GM18861 (cell line): ENCODE results near the gene POU2F2.

ENCODE experiments used
- ATAC-seq: cut with Tn5 transposase; IDR thresholded peaks from one replicate; pipeline ENCODE4 v1.9.1; 2021; ENCODE audit not compliant: unreplicated experiment

Gene POU2F2

DNA sequence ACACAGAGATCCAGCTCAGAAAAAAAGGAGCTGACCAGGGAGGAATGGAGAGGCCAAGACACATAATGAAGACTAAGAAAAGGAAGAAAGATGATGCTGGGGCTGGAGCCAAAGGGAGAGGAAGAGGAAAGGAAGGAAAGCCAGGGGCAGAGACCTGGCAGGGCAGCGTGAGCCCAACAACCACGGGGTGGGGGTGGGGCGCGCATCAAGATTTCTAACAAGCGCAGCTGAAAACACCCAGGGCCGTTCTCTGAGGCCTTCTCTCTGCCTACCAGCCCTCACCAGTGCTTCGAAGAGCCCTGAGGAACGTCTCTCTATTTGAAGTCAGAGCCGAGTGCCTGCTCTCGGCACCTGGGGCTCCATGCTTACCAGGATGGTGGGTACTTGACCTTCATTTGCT is 23.6 kb upstream of the POU2F2 start:
- ATAC-seq = no peak

- ATAC-seq = no peak
These were observed 22.5 kb upstream of the POU2F2 start for GRCh38 chr19:42154471-42155323.

DNA sequence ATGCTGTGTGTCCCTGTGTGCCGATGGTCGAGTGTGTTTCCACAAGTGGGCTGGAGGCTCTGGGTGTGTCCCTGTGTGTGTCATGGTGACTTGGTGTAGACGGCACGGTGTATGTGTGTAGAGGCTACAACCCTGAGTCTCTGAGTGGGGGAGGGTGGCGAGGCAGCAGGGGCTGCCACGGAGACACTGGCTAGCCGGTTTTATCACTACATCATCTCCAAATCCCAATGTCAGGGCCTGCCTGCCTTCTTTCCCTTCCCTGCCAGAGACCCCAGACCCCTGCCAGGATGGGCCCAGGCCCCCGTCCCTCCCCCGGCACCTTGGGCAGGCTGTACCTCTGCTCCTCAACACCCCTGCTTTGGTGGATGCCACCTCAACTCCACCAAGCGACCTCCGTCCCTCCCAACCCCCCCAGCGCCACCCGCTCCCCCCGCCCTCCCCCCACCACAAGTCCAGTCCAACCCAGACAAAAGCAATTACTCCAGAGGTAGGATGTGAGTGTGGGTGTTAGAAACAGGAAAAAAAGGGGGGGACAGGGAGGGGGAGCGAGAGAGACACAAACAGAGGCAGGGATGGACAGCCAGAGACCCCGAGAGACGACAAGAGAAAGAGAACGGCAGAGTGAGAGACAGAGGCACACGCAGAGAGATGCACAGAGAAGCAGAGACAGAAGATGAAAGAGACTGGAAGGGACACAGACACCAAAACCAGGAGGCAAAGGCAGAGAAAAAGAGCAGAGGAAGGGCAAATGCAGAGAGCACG is 21.6 kb upstream of the POU2F2 start:
- no peak for ATAC-seq

DNA sequence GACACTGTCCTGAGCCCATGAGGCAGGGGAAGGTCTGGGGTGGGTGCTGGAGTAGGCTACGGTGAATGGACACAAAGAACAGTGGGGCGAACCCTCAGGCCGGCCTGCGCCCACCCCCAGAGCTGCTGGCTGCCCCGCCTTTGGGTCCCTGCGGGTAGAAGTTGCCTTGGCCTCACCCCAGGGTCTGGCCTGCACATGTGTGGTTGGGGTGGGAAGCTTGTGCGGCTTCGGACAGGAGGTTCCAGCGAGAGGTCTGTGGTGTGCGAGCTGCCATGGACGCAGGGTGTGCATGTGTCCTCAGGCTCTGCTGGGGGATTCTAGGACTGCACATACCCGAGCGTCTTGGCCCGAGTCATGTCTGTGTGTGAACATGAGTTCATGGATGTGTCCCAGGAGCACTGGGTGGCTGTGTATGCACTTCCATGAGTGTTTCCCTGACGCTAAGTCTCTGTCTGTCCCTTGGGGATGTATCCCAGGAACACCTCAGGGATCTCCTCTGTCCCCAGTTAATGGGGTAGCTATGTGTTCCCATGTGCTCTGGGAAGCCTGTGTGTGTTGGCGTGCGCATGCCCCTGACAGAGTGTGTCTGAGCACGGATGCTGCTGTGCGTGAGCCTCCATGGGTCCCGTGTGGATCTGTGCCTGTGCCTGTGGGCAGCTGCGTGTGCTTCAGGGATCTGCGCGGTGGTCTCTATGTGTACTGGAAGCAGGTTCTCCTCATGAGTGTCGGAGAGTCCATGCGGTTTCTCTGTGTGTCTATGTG is 20.8 kb upstream of the POU2F2 start:
- no peak for ATAC-seq

DNA sequence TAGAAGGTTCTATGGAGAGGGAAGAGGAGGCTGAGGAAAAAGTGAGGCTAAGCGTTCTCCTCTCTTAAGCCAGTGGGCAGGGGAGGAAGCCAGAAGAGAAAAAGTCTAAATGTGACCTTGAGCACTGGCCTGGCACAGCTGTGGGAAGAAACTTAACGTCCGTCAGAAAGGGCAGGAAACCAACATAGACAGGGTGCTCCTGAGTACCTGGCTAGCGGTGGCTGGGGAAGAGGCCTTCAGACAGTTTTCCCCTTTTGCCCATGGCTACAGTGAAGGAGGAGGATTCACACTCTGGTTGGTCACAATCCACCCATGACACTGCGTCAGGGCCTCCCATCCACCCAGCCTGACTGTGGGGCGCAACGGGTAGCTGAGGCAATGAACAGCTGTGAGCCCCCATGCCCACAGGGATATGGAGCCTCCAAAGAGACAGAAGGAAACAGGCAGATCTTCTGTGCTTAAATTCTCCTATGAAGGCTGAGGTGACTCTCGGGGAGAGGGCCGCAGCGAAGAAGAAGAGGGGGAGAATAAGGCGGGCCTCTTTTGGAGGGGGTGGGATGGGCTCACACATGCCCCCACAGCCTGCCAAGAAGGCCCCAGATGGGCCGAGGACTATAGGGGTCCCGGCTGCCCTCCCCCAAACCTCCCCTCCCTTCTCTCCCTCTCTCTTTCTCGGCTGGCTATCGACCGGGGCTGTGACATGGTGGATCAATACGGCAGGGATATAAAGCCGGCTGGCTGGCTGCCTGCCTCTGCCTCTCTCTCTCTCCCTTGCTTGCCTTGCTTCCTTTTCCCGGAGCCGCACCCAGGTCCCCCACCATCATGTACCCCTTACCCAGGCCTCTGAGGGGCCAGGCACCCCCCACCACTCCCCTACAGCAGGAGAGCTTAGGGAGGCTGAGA is 19.8 kb upstream of the POU2F2 start:
- no peak for ATAC-seq

- ATAC-seq = no peak
These were observed 18.7 kb upstream of the POU2F2 start for GRCh38 chr19:42150911-42151361.

GRCh38 chr19:42150364-42150763 is 18.1 kb upstream of the POU2F2 start:
- ATAC-seq = no peak

DNA sequence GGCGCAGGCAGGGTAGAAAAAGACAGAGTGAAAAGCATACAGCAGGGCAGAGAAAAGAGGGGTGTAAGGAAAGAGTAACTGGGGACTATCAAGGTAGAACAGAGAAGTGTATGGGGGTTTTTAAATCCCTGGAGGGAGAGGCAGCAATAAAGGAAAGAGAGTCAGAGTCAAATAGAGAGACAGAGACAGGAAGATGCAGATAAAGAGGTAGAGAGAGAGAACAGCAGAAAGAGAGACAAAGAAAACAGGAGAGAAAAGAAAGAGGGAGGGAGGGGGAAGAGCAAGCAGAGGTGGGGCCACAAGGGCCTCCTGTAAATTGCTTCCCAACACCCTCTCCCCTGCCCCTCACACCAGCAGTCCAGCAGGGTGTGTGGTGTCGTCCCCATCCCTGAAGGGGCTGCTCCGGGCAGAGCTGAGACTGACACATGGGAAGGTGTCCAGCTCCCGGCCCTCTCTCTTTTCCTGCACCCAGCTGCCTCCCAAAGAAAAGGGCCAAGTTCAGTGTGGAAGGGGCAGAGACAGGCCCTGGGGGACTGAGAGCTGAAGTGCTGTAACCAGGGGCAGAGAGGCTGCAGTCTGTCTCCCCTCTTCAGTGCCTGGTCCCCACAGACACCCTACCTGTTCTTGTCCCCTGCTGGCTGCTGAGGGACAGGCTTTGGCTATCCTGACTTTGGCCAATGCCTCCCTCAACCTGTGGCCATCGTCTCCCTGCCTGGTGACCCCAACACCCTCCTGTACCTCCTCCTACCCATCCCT is 17.4 kb upstream of the POU2F2 start:
- ATAC-seq = no peak

GRCh38 chr19:42148266-42148665 is 16.0 kb upstream of the POU2F2 start:
- ATAC-seq = no peak

GRCh38 chr19:42143341-42144234 is 11.3 kb upstream of the POU2F2 start:
- no peak for ATAC-seq

DNA sequence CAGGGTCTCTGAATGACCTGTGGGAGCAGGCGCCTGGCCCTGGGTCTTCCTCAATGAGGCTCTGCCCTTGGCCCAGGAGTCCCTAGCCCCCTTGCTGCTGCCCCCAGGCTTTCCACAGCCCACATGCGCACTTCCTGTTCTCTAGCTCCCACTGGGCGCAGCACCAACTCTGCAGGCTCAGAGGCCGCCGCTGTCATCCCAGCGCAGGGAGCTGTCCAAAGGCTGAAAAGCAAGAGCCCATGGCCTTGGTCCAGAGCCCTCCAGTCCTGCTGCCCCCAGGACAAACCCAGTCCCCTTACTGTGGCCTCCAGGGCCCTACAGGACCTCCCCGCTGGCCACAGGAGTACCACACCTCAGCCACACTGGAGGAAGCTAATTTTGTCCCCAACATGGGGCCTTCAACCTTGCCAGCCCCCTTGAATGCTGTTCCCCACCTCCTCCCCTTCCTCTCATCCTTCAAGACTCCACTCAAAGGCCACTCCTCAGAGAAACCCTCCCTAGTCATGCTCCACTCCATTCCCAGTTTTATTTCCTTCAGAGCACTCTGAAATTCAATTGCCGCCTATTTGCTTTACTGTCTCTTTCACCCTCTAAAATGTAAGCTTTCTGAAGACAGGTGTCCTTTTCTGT is 8.0 kb upstream of the POU2F2 start:
- no peak for ATAC-seq

DNA sequence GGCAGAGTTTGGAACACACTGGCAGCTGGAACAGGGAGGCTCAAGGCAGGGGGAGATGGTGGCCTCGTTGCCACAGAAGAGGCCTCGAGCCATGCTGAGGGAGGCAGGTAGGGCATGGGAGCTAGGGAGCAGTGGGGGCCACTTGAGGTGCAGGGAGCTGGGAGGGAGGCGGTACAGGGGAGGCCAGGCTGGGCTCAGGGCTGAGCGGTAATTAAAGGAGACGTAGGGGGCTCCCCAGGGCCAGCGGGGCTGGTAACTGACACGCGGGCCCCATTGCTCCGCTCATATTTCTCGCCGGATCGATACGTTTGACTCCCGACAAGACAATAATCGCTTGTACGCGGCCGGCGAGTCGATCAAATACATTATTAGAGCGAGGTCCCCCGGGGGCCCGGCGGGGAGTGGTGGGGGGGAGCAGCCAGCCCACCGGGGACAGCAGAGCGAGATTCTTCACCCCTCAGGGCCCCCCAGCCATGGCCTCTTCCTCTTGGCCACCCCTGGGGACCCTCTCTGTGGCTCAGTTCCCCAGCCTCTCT is 2.4 kb upstream of the POU2F2 start:
- no peak for ATAC-seq

DNA sequence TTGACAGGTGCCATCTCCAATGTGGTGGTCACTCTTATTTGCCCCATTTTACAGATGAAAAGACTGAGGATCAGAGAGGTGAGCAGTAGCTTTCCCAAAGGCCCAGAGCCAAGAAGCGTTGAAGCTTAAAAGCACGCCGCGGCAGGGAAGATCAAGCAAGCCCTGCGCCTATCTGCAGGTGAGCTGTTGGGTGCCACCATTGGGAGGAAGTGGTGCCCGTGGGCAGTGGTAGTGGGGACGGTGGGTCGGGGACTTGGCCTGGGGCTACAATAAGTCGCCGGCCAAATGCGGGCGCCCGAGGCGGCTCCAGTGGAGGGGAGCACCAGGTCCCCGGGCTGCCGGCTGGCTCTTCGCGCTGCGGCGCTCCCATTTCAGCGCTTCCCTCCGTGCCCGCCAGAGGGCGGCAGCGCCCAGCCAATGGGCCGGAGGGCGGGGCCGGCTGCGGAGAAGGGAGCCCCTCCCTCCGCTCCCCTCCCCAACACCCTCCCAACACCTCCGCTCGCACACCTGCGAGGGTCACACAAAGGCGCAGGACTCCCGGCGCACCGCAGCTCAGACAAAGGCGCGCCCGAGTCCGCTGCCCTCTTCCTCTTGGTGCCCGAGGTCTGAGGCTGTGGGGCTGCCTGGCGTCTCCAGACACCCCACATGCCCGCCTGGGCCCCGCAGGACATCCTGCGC is 744 bp upstream of the POU2F2 start:
- no peak for ATAC-seq

GRCh38 chr19:42131149-42132029 is 857 bp downstream of the POU2F2 start:
- ATAC-seq = no peak

- no peak for ATAC-seq
These were observed 2.0 kb downstream of the POU2F2 start for GRCh38 chr19:42130254-42130573.

GRCh38 chr19:42129399-42130253 is 2.6 kb downstream of the POU2F2 start:
- ATAC-seq = peak; percentile 34
